GM23338 (cell line): Measurements from ENCODE around the gene C2CD4A. TPM values are rescaled to one million over a fixed set of nuclear protein-coding genes. Genes with fewer than 3 reads are reported as not detected.

Experiments used
- ATAC-seq: fragments of 200-7000 bp; cut with Tn5 transposase; 3 replicates; pipeline ENCODE4 v1.9.1; 2020
- DNase-seq: peaks from one replicate; pipeline ENCODE4 v3.0.0-alpha.2; 2015; ENCODE audit warnings: low spot score
- H2AFZ ChIP-seq: fragments of 200-600 bp; sonication (generic); 2 replicates; pipeline ENCODE4 v1.8.0; 2016; ENCODE audit warnings: antibody characterized with exemption, mild to moderate bottlenecking, moderate library complexity
- H3F3A ChIP-seq: fragments of 200-600 bp; sonication (generic); replicated peaks from 2 replicates; pipeline ENCODE4 v1.8.0; 2017; ENCODE audit warnings: antibody characterized with exemption, mixed run types, low read depth
- H3K27ac ChIP-seq: fragments of 200-600 bp; sonication (generic); 2 replicates; pipeline ENCODE4 v1.6.1; 2016; ENCODE audit warnings: low read depth
- H3K27me3 ChIP-seq: fragments of 200-600 bp; sonication (generic); 2 replicates; pipeline ENCODE4 v1.8.0; 2016; ENCODE audit warnings: mild to moderate bottlenecking, mixed run types, moderate library complexity; ENCODE audit not compliant: insufficient read depth
- H3K36me3 ChIP-seq: fragments of 200-600 bp; sonication (generic); 2 replicates; pipeline ENCODE4 v1.8.0; 2016; ENCODE audit warnings: mild to moderate bottlenecking; ENCODE audit not compliant: insufficient read depth
- H3K4me1 ChIP-seq: fragments of 200-600 bp; sonication (generic); 2 replicates; pipeline ENCODE4 v1.8.0; 2016; ENCODE audit warnings: mild to moderate bottlenecking, moderate library complexity; ENCODE audit not compliant: insufficient read depth
- H3K4me2 ChIP-seq: fragments of 200-600 bp; sonication (generic); 2 replicates; pipeline ENCODE4 v1.7.1; 2017; ENCODE audit warnings: mixed run types
- H3K4me3 ChIP-seq: fragments of 200-600 bp; sonication (generic); 2 replicates; pipeline ENCODE4 v1.6.1; 2016; ENCODE audit warnings: mixed run types
- H3K79me2 ChIP-seq: fragments of 200-600 bp; sonication (generic); replicated peaks from 2 replicates; pipeline ENCODE4 v1.8.0; 2017; ENCODE audit warnings: mild to moderate bottlenecking; ENCODE audit not compliant: insufficient read depth
- H3K9me2 ChIP-seq: fragments of 200-600 bp; sonication (generic); 2 replicates; pipeline ENCODE4 v1.8.0; 2017; ENCODE audit not compliant: insufficient read depth
- H4K20me1 ChIP-seq: fragments of 200-600 bp; sonication (generic); replicated peaks from 2 replicates; pipeline ENCODE4 v1.8.0; 2017; ENCODE audit warnings: mild to moderate bottlenecking; ENCODE audit not compliant: insufficient read depth
- H3K27ac Mint-ChIP-seq: 2 replicates; pipeline ENCODE4 v1.8.0; 2020; ENCODE audit warnings: inconsistent platforms, mild to moderate bottlenecking, moderate library complexity, mixed read lengths
- H3K27me3 Mint-ChIP-seq: 3 replicates; pipeline ENCODE4 v1.8.0; 2022; ENCODE audit warnings: low read depth, mild to moderate bottlenecking, moderate library complexity, mixed read lengths, inconsistent platforms; ENCODE audit not compliant: insufficient read depth, poor library complexity
- H3K36me3 Mint-ChIP-seq: 3 replicates; pipeline ENCODE4 v1.8.0; 2021; ENCODE audit warnings: low read depth, mild to moderate bottlenecking, inconsistent platforms, moderate library complexity, mixed read lengths
- H3K4me1 Mint-ChIP-seq: 3 replicates; pipeline ENCODE4 v1.8.0; 2020; ENCODE audit warnings: mild to moderate bottlenecking, inconsistent platforms, mixed read lengths
- H3K4me3 Mint-ChIP-seq: 3 replicates; pipeline ENCODE4 v1.8.0; 2021; ENCODE audit warnings: moderate library complexity, mild to moderate bottlenecking, inconsistent platforms, mixed read lengths
- H3K9me3 Mint-ChIP-seq: 3 replicates; pipeline ENCODE4 v1.8.0; 2020; ENCODE audit warnings: moderate library complexity, mild to moderate bottlenecking, inconsistent platforms, mixed read lengths
- EZH2 ChIP-seq: fragments of 200-600 bp; sonication (generic); IDR thresholded peaks from one replicate; pipeline ENCODE4 v1.8.0; 2017; ENCODE audit warnings: antibody characterized with exemption, mild to moderate bottlenecking, low read depth; ENCODE audit not compliant: unreplicated experiment
- JUNB ChIP-seq: IDR thresholded peaks from one replicate; pipeline ENCODE4 v1.6.1; 2016; ENCODE audit warnings: antibody characterized with exemption; ENCODE audit not compliant: unreplicated experiment
- POLR2AphosphoS5 ChIP-seq: IDR thresholded peaks from 2 replicates; pipeline ENCODE4 v1.6.1; 2016; ENCODE audit warnings: antibody characterized with exemption, low read depth
- ZNF114 ChIP-seq: fragments of 250-450 bp; sonication (Bioruptor Pico); IDR thresholded peaks from 2 replicates; pipeline ENCODE4 v1.5.0; 2020; ENCODE audit warnings: mild to moderate bottlenecking, moderate library complexity
- ZNF331 ChIP-seq: fragments of 250-450 bp; sonication (Bioruptor Pico); IDR thresholded peaks from 2 replicates; pipeline ENCODE4 v1.5.0; 2020; ENCODE audit warnings: low read depth, mild to moderate bottlenecking, moderate library complexity
- polyA plus RNA-seq: library from polyadenylated mRNA; unstranded; fragments of >200 nt; fragmentation: Nextera tagmentation; extraction: Ambion mirVana; gene quantifications from 2 replicates; pipeline ENCODE4 v1.2.1, GENCODE V29; 2016
- total RNA-seq: library from RNA; depleted of rRNA; stranded (reverse); fragments of >200 nt; shearing (Covaris generic); gene quantifications from 2 replicates; pipeline ENCODE4 v1.2.3, GENCODE V29; 2014
- TF ChIP-seq, protein P1 (sequence below): fragments of 250-450 bp; sonication (Bioruptor Pico); IDR thresholded peaks from 2 replicates; pipeline ENCODE4 v1.5.0; 2020; ENCODE audit warnings: mild to moderate bottlenecking, moderate library complexity
- TF ChIP-seq, protein P2 (sequence below): IDR thresholded peaks from 2 replicates; pipeline ENCODE4 v1.6.1; 2016; ENCODE audit warnings: antibody characterized with exemption

The C2CD4A gene
- total and polyA plus RNA-seq, 2 experiments from 2014 or later = 0.07 TPM; not detected in 1

DNA sequence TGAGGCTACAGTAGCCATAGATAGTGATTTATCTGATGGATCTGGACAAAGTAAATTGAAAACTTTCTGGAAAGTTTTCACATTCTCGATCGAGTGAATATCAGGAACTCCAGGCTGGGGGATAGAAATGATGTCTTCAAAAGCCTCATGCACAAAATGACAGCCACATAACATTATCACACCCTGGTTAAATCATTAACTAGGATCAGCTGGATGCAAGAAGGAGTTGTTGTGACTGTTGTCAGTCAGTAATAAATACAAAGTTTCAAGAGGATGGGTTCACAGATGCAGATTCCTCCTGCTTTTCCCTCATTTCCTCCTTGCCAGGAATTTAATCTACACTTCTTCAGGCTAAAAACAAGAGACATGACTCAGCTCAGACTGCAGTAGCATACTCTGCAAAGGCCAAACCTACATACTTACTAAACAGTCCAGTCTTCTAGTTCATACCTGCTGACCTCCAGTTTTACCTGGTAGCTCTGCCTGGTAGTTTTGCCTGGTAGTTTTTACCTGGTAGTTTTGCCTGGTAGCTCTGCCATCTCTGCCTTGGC lies 40.9 kb downstream of the C2CD4A start (continued):
- TF ChIP-seq, protein P1, sequence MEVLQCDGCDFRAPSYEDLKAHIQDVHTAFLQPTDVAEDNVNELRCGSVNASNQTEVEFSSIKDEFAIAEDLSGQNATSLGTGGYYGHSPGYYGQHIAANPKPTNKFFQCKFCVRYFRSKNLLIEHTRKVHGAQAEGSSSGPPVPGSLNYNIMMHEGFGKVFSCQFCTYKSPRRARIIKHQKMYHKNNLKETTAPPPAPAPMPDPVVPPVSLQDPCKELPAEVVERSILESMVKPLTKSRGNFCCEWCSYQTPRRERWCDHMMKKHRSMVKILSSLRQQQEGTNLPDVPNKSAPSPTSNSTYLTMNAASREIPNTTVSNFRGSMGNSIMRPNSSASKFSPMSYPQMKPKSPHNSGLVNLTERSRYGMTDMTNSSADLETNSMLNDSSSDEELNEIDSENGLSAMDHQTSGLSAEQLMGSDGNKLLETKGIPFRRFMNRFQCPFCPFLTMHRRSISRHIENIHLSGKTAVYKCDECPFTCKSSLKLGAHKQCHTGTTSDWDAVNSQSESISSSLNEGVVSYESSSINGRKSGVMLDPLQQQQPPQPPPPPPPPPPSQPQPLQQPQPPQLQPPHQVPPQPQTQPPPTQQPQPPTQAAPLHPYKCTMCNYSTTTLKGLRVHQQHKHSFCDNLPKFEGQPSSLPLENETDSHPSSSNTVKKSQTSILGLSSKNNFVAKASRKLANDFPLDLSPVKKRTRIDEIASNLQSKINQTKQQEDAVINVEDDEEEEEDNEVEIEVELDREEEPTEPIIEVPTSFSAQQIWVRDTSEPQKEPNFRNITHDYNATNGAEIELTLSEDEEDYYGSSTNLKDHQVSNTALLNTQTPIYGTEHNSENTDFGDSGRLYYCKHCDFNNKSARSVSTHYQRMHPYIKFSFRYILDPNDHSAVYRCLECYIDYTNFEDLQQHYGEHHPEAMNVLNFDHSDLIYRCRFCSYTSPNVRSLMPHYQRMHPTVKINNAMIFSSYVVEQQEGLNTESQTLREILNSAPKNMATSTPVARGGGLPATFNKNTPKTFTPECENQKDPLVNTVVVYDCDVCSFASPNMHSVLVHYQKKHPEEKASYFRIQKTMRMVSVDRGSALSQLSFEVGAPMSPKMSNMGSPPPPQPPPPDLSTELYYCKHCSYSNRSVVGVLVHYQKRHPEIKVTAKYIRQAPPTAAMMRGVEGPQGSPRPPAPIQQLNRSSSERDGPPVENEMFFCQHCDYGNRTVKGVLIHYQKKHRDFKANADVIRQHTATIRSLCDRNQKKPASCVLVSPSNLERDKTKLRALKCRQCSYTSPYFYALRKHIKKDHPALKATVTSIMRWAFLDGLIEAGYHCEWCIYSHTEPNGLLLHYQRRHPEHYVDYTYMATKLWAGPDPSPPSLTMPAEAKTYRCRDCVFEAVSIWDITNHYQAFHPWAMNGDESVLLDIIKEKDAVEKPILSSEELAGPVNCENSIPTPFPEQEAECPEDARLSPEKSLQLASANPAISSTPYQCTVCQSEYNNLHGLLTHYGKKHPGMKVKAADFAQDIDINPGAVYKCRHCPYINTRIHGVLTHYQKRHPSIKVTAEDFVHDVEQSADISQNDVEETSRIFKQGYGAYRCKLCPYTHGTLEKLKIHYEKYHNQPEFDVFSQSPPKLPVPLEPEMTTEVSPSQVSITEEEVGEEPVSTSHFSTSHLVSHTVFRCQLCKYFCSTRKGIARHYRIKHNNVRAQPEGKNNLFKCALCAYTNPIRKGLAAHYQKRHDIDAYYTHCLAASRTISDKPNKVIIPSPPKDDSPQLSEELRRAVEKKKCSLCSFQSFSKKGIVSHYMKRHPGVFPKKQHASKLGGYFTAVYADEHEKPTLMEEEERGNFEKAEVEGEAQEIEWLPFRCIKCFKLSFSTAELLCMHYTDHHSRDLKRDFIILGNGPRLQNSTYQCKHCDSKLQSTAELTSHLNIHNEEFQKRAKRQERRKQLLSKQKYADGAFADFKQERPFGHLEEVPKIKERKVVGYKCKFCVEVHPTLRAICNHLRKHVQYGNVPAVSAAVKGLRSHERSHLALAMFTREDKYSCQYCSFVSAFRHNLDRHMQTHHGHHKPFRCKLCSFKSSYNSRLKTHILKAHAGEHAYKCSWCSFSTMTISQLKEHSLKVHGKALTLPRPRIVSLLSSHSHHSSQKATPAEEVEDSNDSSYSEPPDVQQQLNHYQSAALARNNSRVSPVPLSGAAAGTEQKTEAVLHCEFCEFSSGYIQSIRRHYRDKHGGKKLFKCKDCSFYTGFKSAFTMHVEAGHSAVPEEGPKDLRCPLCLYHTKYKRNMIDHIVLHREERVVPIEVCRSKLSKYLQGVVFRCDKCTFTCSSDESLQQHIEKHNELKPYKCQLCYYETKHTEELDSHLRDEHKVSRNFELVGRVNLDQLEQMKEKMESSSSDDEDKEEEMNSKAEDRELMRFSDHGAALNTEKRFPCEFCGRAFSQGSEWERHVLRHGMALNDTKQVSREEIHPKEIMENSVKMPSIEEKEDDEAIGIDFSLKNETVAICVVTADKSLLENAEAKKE (CRISPR knock-in tag) = no peak
- no peak for TF ChIP-seq ZNF331 (CRISPR knock-in tag)
- no peak for TF ChIP-seq ZNF114 (CRISPR knock-in tag)
- TF ChIP-seq, protein P2, sequence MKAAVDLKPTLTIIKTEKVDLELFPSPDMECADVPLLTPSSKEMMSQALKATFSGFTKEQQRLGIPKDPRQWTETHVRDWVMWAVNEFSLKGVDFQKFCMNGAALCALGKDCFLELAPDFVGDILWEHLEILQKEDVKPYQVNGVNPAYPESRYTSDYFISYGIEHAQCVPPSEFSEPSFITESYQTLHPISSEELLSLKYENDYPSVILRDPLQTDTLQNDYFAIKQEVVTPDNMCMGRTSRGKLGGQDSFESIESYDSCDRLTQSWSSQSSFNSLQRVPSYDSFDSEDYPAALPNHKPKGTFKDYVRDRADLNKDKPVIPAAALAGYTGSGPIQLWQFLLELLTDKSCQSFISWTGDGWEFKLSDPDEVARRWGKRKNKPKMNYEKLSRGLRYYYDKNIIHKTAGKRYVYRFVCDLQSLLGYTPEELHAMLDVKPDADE = no peak

DNA sequence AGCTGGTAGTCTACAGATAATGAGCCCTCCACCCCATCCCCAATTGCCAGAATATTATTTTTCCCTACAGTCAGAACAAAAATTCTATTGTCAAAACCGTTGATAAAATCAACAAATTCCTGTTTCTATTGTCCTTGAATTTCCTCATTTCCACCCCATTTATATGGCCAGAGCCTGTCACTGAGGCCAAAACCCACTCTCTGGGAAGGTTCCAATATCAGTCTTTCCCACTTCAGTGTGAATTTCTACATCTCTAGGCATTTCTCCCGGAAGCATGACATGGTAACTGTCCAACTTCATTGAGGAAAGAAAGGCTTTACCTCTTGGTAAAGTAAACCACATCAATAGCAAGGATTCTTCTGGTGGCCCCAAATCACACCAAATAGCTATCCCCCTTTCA lies 41.6 kb downstream of the C2CD4A start:
- H3K27me3 Mint-ChIP-seq = no peaks in the 10 kb centered on the region
- H3K27me3 ChIP-seq = no peaks in the 10 kb centered on the region
- ATAC-seq (no peak), DNase-seq (no peak)
- H3K4me3 Mint-ChIP-seq = no peak overlapping the region
- no peaks in the 10 kb centered on the region for H3K4me1 ChIP-seq
- no peaks in the 10 kb centered on the region for H3K36me3 ChIP-seq
- H3K79me2 ChIP-seq = no peaks in the 10 kb centered on the region
- H3K27ac ChIP-seq = no peak overlapping the region
- no peak overlapping the region for H3K4me3 ChIP-seq
- no peak overlapping the region for H3K4me2 ChIP-seq
- H3K9me2 ChIP-seq = no peaks in the 10 kb centered on the region
- no peak overlapping the region for H3K27ac Mint-ChIP-seq
- no peak for TF ChIP-seq POLR2AphosphoS5
- no peak for TF ChIP-seq EZH2
- TF ChIP-seq JUNB = no peak
- TF ChIP-seq, protein P1 (CRISPR knock-in tag) = no peak
- H3K36me3 Mint-ChIP-seq = no peaks in the 10 kb centered on the region
- H4K20me1 ChIP-seq = no peaks in the 10 kb centered on the region
- no peaks in the 10 kb centered on the region for H3K4me1 Mint-ChIP-seq
- H3F3A ChIP-seq = no peaks in the 10 kb centered on the region
- no peak overlapping the region for H2AFZ ChIP-seq
- no peaks in the 10 kb centered on the region; the same call in 2 of the 3 replicates for H3K9me3 Mint-ChIP-seq
